ENCODE results near the gene PSORS1C1. TPM values are rescaled to one million over a fixed set of nuclear protein-coding genes. Genes with fewer than 3 reads are reported as not detected.

The PSORS1C1 gene
- total RNA-seq, 1 experiment from 2014 or later: 0.48 TPM

GRCh38 chr6:31140643-31141042 lies 26.0 kb downstream of the PSORS1C1 start:
- no peak for DNase-seq
- no peak overlapping the region for H3T11ph ChIP-seq (ENCODE audit: low read length)
- H3K9me3 Mint-ChIP-seq: no peaks in the 10 kb centered on the region; a peak in 1 of 5 replicates
- H4K8ac ChIP-seq (replicated peaks; ENCODE audit: insufficient read length, low read depth, low read length): no peak overlapping the region
- H3K23me2 ChIP-seq (ENCODE audit: insufficient read length, low read depth, low read length, poor library complexity, severe bottlenecking): no peaks in the 10 kb centered on the region
- no peak overlapping the region for H3K18ac ChIP-seq (ENCODE audit: insufficient read length, low read depth, low read length)
- H4K5ac ChIP-seq (ENCODE audit: insufficient read length, low read depth, low read length): no peak overlapping the region
- H3K36me3 Mint-ChIP-seq (ENCODE audit: insufficient read depth in 1 of 3, low read depth in 3 of 3): peaks cover 18 to 35% (median 31%) of the 10 kb centered on the region in 3 experiments
- peaks cover 43 to 49% of the 10 kb centered on the region in 2 experiments for H3K4me1 Mint-ChIP-seq
- H3K4me2 ChIP-seq (ENCODE audit: insufficient read depth, insufficient read length, low read length): no peak overlapping the region
- H3K4me1 ChIP-seq (ENCODE audit: insufficient read depth, low read length): peaks cover 7% of the 10 kb centered on the region; the same call in 1 of the 2 replicates
- H2BK20ac ChIP-seq (ENCODE audit: low read depth, low read length, poor library complexity, severe bottlenecking): no peak overlapping the region
- H3K56ac ChIP-seq (ENCODE audit: insufficient read length, low read depth, low read length): no peak overlapping the region
- no peak overlapping the region for H4K91ac ChIP-seq (ENCODE audit: insufficient read length, low read depth, low read length)
- H3K27ac Mint-ChIP-seq: no peak overlapping the region
- H2AFZ ChIP-seq (ENCODE audit: low read length): no peak overlapping the region
- no peak overlapping the region for H3K9ac ChIP-seq (ENCODE audit: extremely low read depth, insufficient read length, low read length)
- H2BK15ac ChIP-seq (ENCODE audit: low read depth, low read length): no peak overlapping the region
- H2BK12ac ChIP-seq (ENCODE audit: insufficient read length, low read depth, low read length): no peak overlapping the region
- H3K27me3 Mint-ChIP-seq (ENCODE audit: low read depth): no peaks in the 10 kb centered on the region; the same call in none of the 2 replicates
- no peak overlapping the region for H2BK5ac ChIP-seq (ENCODE audit: insufficient read length, low read length)
- H3K23ac ChIP-seq (ENCODE audit: insufficient read length, low read depth, low read length): no peak overlapping the region
- H3K27me3 ChIP-seq (ENCODE audit: insufficient read depth, low read length): no peaks in the 10 kb centered on the region
- no peaks in the 10 kb centered on the region for H3K79me1 ChIP-seq (ENCODE audit: insufficient read depth, low read depth, low read length, poor library complexity, severe bottlenecking)
- no peaks in the 10 kb centered on the region for H3K9me3 ChIP-seq (ENCODE audit: control insufficient read depth, low read depth, low read length)
- no peak overlapping the region for H3K4me3 Mint-ChIP-seq
- TF ChIP-seq CTCF (conservative IDR thresholded peaks at IDR 0.05): no peak
- H3K79me2 ChIP-seq (ENCODE audit: insufficient read depth, low read length): no peaks in the 10 kb centered on the region
- WGBS (ENCODE audit: extremely low coverage, insufficient read length, low lambda C conversion rate): no CpG with 5 or more reads among the region's 15 CpGs
- H3K14ac ChIP-seq (ENCODE audit: insufficient read depth, low read length): no peak overlapping the region; the same call in 1 of the 2 replicates
- H3K27ac ChIP-seq (ENCODE audit: insufficient read length, low read depth, low read length): no peak overlapping the region
- H4K20me1 ChIP-seq (ENCODE audit: control insufficient read depth, insufficient read depth, insufficient read length): no peaks in the 10 kb centered on the region
- H2BK120ac ChIP-seq (ENCODE audit: low read depth, low read length, poor library complexity, severe bottlenecking): no peak overlapping the region
- H3K4ac ChIP-seq (ENCODE audit: low read depth, low read length): no peak overlapping the region
- no peak overlapping the region for H2AK5ac ChIP-seq (ENCODE audit: insufficient read length, low read length)
